K562 (cell line): ENCODE measurements around the gene HBB. TPM values are rescaled to one million over a fixed set of nuclear protein-coding genes. Genes with fewer than 3 reads are reported as not detected.

ENCODE experiments used
- ATAC-seq: fragments of 200-7000 bp; cut with Tn5 transposase; 3 replicates; pipeline ENCODE4 v1.9.1; 2020; ENCODE audit warnings: moderate library complexity
- BruUV-seq: library from RNA; stranded (reverse); fragments of 400-500 nt; replicated peaks from 2 replicates; lab custom pipeline; 2021; lab: Mats Ljungman, UMichigan
- CTCF ChIA-PET: fragments of 300-600 bp; formaldehyde crosslinking; extraction: SDS; loops from one replicate; lab custom pipeline; 2021; ENCODE audit warnings: low intra/inter-chr PET ratio; lab: Yijun Ruan, JAX
- POLR2A ChIA-PET: fragments of 300-600, 350-650 bp; sonication (Branson Sonifier 250); formaldehyde crosslinking; extraction: SDS; loops from one replicate; lab custom pipeline; 2021; ENCODE audit warnings: antibody characterized with exemption, inconsistent platforms; lab: Yijun Ruan, JAX
- DNase-seq, 4 experiments: peaks; one replicate each; pipeline versions ENCODE4 v3.0.0 to v3.0.0-alpha.2; 2011 to 2018; ENCODE audit warnings: low spot score in 3 of 4, mixed read lengths in 3 of 4; ENCODE audit errors: extremely low read depth in 1 of 4
- FAIRE-seq: peaks from 2 replicates; lab custom pipeline; 2011; peaks lifted over from hg19 to GRCh38; lab: Jason Lieb, UNC
- H2AFZ ChIP-seq: 2 replicates; pipeline ENCODE4 v1.6.0; 2011; ENCODE audit warnings: low read depth, low read length, control low read depth, inconsistent platforms
- H3K27ac ChIP-seq: fragments of 200-600 bp; 3 replicates; pipeline ENCODE4 v1.8.0; 2011; ENCODE audit warnings: low read depth, mild to moderate bottlenecking, control low read depth, inconsistent platforms, low read length, moderate library complexity, mixed read lengths; ENCODE audit errors: extremely low read depth
- H3K27me3 ChIP-seq, 2 experiments: fragments of 300-600 bp in 1 of 2; 2 replicates in 1 of 2; 3 replicates in 1 of 2; pipeline versions ENCODE4 v1.6.0 to v1.8.0; 2011; ENCODE audit warnings: inconsistent platforms in 2 of 2, low read length in 2 of 2, mild to moderate bottlenecking in 1 of 2, mixed read lengths in 1 of 2, moderate library complexity in 1 of 2; ENCODE audit not compliant: control insufficient read depth in 2 of 2, insufficient read depth in 2 of 2
- H3K36me3 ChIP-seq: fragments of 300-600 bp; 3 replicates; pipeline ENCODE4 v1.8.0; 2011; ENCODE audit warnings: mild to moderate bottlenecking, low read length, inconsistent platforms; ENCODE audit not compliant: control insufficient read depth, insufficient read depth
- H3K4me1 ChIP-seq, 2 experiments: fragments of 200-600 bp in 1 of 2; replicated peaks in 1 of 2; 2 replicates in 1 of 2; 3 replicates in 1 of 2; pipeline versions ENCODE4 v1.5.1 to v1.8.0; 2011; ENCODE audit warnings: inconsistent platforms in 2 of 2, low read length in 2 of 2, mild to moderate bottlenecking in 1 of 2, mixed read lengths in 1 of 2, moderate library complexity in 1 of 2; ENCODE audit not compliant: control insufficient read depth in 2 of 2, insufficient read depth in 2 of 2
- H3K4me2 ChIP-seq: 2 replicates; pipeline ENCODE4 v1.6.1; 2011; ENCODE audit warnings: low read length, control low read depth, inconsistent platforms, mixed read lengths; ENCODE audit not compliant: insufficient read depth
- H3K4me3 ChIP-seq: fragments of 200-600 bp; sonication (generic), shearing (Covaris generic); 2 replicates; pipeline ENCODE4 v1.5.1; 2016; ENCODE audit warnings: control low read depth, inconsistent platforms
- H3K79me2 ChIP-seq: fragments of 200-600 bp; 3 replicates; pipeline ENCODE4 v1.8.0; 2011; ENCODE audit warnings: low read length, inconsistent platforms; ENCODE audit not compliant: control insufficient read depth, insufficient read depth
- H3K9ac ChIP-seq, 2 experiments: 2 replicates each; pipeline versions ENCODE4 v1.6.0 to v1.6.1; 2011; ENCODE audit warnings: low read depth in 2 of 2, low read length in 2 of 2, control low read depth in 1 of 2, inconsistent platforms in 1 of 2, mild to moderate bottlenecking in 1 of 2, mixed read lengths in 1 of 2; ENCODE audit not compliant: insufficient read depth in 1 of 2
- H3K9me1 ChIP-seq: one replicate; pipeline ENCODE4 v1.6.0; 2011; ENCODE audit warnings: inconsistent platforms, mild to moderate bottlenecking, low read length, moderate library complexity; ENCODE audit not compliant: control insufficient read depth, insufficient read depth
- H3K9me3 ChIP-seq: replicated peaks from 2 replicates; pipeline ENCODE4 v1.5.1; 2011; ENCODE audit warnings: low read depth, low read length, inconsistent platforms; ENCODE audit not compliant: control insufficient read depth, insufficient read depth
- H4K20me1 ChIP-seq: replicated peaks from 2 replicates; pipeline ENCODE4 v1.6.1; 2011; ENCODE audit warnings: low read length, inconsistent platforms, mixed read lengths; ENCODE audit not compliant: control insufficient read depth, insufficient read depth
- CEBPB ChIP-seq: fragments of 450-650 bp; IDR thresholded peaks from 2 replicates; pipeline ENCODE4 v1.6.1; 2016; ENCODE audit warnings: missing genetic modification characterization, missing compliant biosample characterization
- DPF2 ChIP-seq: fragments of 450-650 bp; IDR thresholded peaks from 2 replicates; pipeline ENCODE4 v1.6.1; 2016
- EP300 ChIP-seq: IDR thresholded peaks from 2 replicates; pipeline ENCODE4 v1.6.1; 2012; ENCODE audit warnings: low read length, improper control_type of control experiment
- FOSL1 ChIP-seq: fragments of 200-800 bp; sonication (Bioruptor generic); conservative IDR thresholded peaks from 2 replicates; pipeline ENCODE4 v1.6.1; 2016; ENCODE audit warnings: missing genetic modification characterization, missing compliant biosample characterization
- GTF2A2 ChIP-seq: IDR thresholded peaks from 2 replicates; pipeline ENCODE4 v1.6.1; 2016; ENCODE audit warnings: mild to moderate bottlenecking, missing genetic modification characterization, missing compliant biosample characterization
- HCFC1 ChIP-seq: IDR thresholded peaks from 2 replicates; pipeline ENCODE4 v1.6.1; 2012; ENCODE audit warnings: low read depth, low read length, improper control_type of control experiment
- MAFK ChIP-seq: IDR thresholded peaks from 2 replicates; pipeline ENCODE4 v1.6.1; 2011; ENCODE audit warnings: low read length, improper control_type of control experiment
- NFE2L1 ChIP-seq: fragments of 450-650 bp; IDR thresholded peaks from 2 replicates; pipeline ENCODE4 v1.6.1; 2016; ENCODE audit warnings: missing genetic modification characterization, low read depth, mild to moderate bottlenecking, missing compliant biosample characterization, moderate library complexity, borderline replicate concordance
- NR2C2 ChIP-seq, 2 experiments: fragments of 200-800 bp in 1 of 2; sonication (Bioruptor generic) in 1 of 2; sonication (generic) in 1 of 2; formaldehyde crosslinking in 1 of 2; IDR thresholded peaks; 2 replicates each; pipeline versions ENCODE4 v1.6.1 to v1.8.0; 2016 to 2022; ENCODE audit warnings: mild to moderate bottlenecking in 1 of 2, missing compliant biosample characterization in 1 of 2, missing genetic modification characterization in 1 of 2, missing genetic modification reagents in 1 of 2
- SMARCA5 ChIP-seq: fragments of 450-650 bp; IDR thresholded peaks from 2 replicates; pipeline ENCODE4 v1.6.1; 2016
- ZC3H4 ChIP-seq: sonication (generic); formaldehyde crosslinking; IDR thresholded peaks from 2 replicates; pipeline ENCODE4 v1.9.0; 2021; ENCODE audit warnings: missing genetic modification reagents, borderline replicate concordance
- ZNF589 ChIP-seq: fragments of 200-800 bp; sonication (Bioruptor generic); IDR thresholded peaks from 2 replicates; pipeline ENCODE4 v1.6.1; 2016; ENCODE audit warnings: low read depth, missing genetic modification characterization, missing compliant biosample characterization
- ZNF77 ChIP-seq: fragments of 250-450 bp; sonication (Bioruptor Pico); IDR thresholded peaks from 2 replicates; pipeline ENCODE4 v1.5.0; 2020
- WGBS: fragments of 100-300 bp; shearing (Covaris generic); methylation state at CpG from one replicate; pipeline ENCODE4 v1.1.6; 2016; ENCODE audit warnings: low coverage, mixed read lengths; ENCODE audit not compliant: insufficient coverage; ENCODE audit errors: missing lambda C conversion rate; 5-methylcytosine and 5-hydroxymethylcytosine counted together
- in situ Hi-C: fragments of 300-500 bp; cut with MboI; formaldehyde crosslinking; loops from 4 replicates; pipeline ENCODE4 v1.15.0; 2018; ENCODE audit warnings: inconsistent platforms, mixed read lengths
- intact Hi-C: fragments of 100-400 bp; cut with micrococcal nuclease; formaldehyde crosslinking; loops from 2 replicates; pipeline ENCODE4 v1.14.2; 2022
- polyA plus RNA-seq, 8 experiments: library from polyadenylated mRNA; depleted of rRNA in 4 of 8; stranded (reverse) in 5 of 8; unstranded in 3 of 8; fragments of >200 nt; fragmentation: Nextera tagmentation in 2 of 8; fragmentation: Illumina TruSeq in 1 of 8; extraction: Ambion mirVana in 2 of 8; extraction: Trizol in 1 of 8; gene quantifications; 2 replicates each; pipeline versions ENCODE4 v1.2.1 to v1.2.3, GENCODE V29; 2011 to 2014; ENCODE audit warnings: inconsistent platforms in 1 of 8, missing spikeins in 1 of 8
- total RNA-seq, 7 experiments: library from RNA; depleted of rRNA in 6 of 7; stranded (reverse); fragments of >200 nt in 6 of 7; fragmentation: Illumina TruSeq in 2 of 7; extraction: Trizol in 2 of 7; gene quantifications; 2 replicates each; pipeline versions ENCODE4 v1.2.1 to v1.2.3, GENCODE V29; 2011 to 2021; ENCODE audit warnings: low replicate concordance in 1 of 7
- TF ChIP-seq, protein P1 (sequence below), 2 experiments: fragments of 450-650 bp in 1 of 2; sonication (generic) in 1 of 2; formaldehyde crosslinking in 1 of 2; IDR thresholded peaks in 1 of 2; conservative IDR thresholded peaks in 1 of 2; 2 replicates each; pipeline versions ENCODE4 v1.6.1 to v1.8.1; 2016 to 2023; ENCODE audit warnings: mild to moderate bottlenecking in 2 of 2, moderate library complexity in 2 of 2, inconsistent platforms in 1 of 2, missing genetic modification reagents in 1 of 2
- TF ChIP-seq, protein P2 (sequence below): sonication (generic); formaldehyde crosslinking; IDR thresholded peaks from 2 replicates; pipeline ENCODE4 v1.8.0; 2022; ENCODE audit warnings: missing genetic modification reagents, mild to moderate bottlenecking, borderline replicate concordance
- TF ChIP-seq, protein P3 (sequence below): fragments of 250-450 bp; sonication (Bioruptor Pico); IDR thresholded peaks from 2 replicates; pipeline ENCODE4 v1.9.0; 2021; ENCODE audit warnings: mild to moderate bottlenecking
- TF ChIP-seq, protein P4 (sequence below): fragments of 450-650 bp; conservative IDR thresholded peaks from 2 replicates; pipeline ENCODE4 v1.6.1; 2016; ENCODE audit warnings: missing genetic modification characterization, low read depth, mild to moderate bottlenecking, missing compliant biosample characterization, moderate library complexity

Gene HBB
- total and polyA plus RNA-seq, 9 of the 15 experiments (the other 6 are each of a cell fraction or from before 2014, with no cell fraction given), result 0.33 to 3.4 (median 1.2) TPM; not detected in 2

DNA sequence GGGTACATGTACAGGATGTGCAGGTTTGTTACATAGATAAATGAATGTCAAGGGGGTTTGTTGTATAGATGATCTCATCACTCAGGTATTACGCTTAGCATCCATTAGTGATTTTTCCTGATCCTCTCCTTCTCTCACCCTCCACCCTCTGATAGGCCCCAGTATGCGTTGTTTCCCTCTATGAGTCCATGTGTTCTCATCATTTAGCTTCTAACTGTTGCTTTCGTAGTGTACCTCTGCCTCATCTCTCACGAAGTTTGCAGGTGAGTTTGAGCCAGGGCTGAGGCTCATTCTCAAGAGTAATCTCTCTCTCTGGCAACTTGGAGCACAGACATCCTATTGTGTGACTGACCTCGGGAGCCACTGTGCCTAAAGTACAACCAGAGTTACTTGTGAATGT is 47.5 kb upstream of the HBB start (continued):
- TF ChIP-seq, protein P1, sequence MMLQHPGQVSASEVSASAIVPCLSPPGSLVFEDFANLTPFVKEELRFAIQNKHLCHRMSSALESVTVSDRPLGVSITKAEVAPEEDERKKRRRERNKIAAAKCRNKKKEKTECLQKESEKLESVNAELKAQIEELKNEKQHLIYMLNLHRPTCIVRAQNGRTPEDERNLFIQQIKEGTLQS (IDR thresholded peaks at IDR 0.05), result peak; percentile 79
- TF ChIP-seq, protein P1 (CRISPR knock-in tag; conservative IDR thresholded peaks at IDR 0.05), result no peak
- TF ChIP-seq, protein P2, sequence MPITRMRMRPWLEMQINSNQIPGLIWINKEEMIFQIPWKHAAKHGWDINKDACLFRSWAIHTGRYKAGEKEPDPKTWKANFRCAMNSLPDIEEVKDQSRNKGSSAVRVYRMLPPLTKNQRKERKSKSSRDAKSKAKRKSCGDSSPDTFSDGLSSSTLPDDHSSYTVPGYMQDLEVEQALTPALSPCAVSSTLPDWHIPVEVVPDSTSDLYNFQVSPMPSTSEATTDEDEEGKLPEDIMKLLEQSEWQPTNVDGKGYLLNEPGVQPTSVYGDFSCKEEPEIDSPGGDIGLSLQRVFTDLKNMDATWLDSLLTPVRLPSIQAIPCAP (CRISPR knock-in tag), result no peak
- TF ChIP-seq, all 486 proteins: peak for 10

DNA sequence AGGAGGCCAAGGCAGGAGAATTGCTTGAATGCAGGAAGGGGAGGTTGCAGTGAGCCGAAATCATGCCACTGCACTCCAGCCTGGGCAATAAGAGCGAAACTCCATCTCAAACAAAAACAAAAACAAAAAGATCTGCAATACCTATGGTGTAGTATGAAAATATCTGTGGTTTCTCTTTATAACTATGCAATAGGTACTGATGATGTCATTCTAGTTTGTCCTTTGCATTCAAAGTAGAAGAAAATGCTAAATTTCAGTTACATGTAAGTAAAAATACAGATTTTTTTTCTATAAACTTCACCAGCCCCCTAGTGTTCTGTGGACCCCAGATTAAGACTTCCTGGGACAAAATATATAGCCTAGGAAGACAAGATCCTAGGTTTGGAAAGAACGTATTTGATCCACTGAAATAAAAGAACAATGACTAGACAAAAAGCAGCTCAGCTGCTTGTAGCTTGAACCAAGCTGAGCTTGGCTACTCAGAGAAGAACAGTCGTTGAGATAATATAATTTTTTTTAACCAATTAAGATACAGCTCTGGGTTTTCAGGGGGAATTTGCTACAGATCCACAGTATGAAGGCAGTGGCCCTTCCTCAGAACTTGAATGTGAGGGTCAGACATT is 45.6 kb upstream of the HBB start:
- ATAC-seq, result no peak
- peaks cover 72% of the 10 kb centered on the region for H3K79me2 ChIP-seq
- peak overlapping the region; percentile 59 for H3K4me2 ChIP-seq
- peak overlapping the region; percentile 69 for H3K27ac ChIP-seq
- no TSS peak for BruUV-seq
- 53% methylated on average over 4 of the region's 4 CpGs for WGBS
- ChIA-PET CTCF (no interaction called here), POLR2A (interaction anchor here (0.7 to 1.1 kb wide), 3 partner anchors 16 to 22 kb away, joined by 3 to 4 read pairs (median 4); no protein-coding TSS in a partner anchor)
- H3K9me1 ChIP-seq, result no peaks in the 10 kb centered on the region
- FAIRE-seq, result no peak
- intact Hi-C loops (no loop called here), in situ Hi-C loops (no loop called here)
- H4K20me1 ChIP-seq, result no peaks in the 10 kb centered on the region
- H3K4me3 ChIP-seq, result no peak overlapping the region
- peaks cover 31% of the 10 kb centered on the region for H3K36me3 ChIP-seq
- DNase-seq, result peak in 1 of 4 experiments; percentile 38
- H3K9ac ChIP-seq, result peak overlapping the region; percentile 46 to 48; a peak in 3 of 4 replicates
- no peaks in the 10 kb centered on the region for H3K27me3 ChIP-seq
- H3K9me3 ChIP-seq, result no peaks in the 10 kb centered on the region
- H3K4me1 ChIP-seq, result peaks cover 18 to 57% of the 10 kb centered on the region in 2 experiments
- H2AFZ ChIP-seq, result peak overlapping the region; percentile 56
- TF ChIP-seq ZNF589, result 0 out of 2 replicates have a peak, but pooled peaks have one; percentile 11
- TF ChIP-seq CEBPB, result peak; percentile 39; the same call in 1 of the 2 replicates
- no peak for TF ChIP-seq NR2C2 (CRISPR knock-in tag; IDR thresholded peaks at IDR 0.05)
- peak; percentile 29; the same call in 1 of the 2 replicates for TF ChIP-seq NR2C2 (tag; IDR thresholded peaks at IDR 0.05)
- no peak for TF ChIP-seq HCFC1
- TF ChIP-seq, protein P3, sequence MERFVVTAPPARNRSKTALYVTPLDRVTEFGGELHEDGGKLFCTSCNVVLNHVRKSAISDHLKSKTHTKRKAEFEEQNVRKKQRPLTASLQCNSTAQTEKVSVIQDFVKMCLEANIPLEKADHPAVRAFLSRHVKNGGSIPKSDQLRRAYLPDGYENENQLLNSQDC (CRISPR knock-in tag), result no peak
- 0 out of 2 replicates have a peak, but pooled peaks have one; percentile 23 for TF ChIP-seq GTF2A2
- 0 out of 2 replicates have a peak, but pooled peaks have one; percentile 15 for TF ChIP-seq SMARCA5
- TF ChIP-seq NFE2L1 (tag), result peak; percentile 85
- peak; percentile 67; the same call in 1 of the 2 replicates for TF ChIP-seq MAFK
- TF ChIP-seq FOSL1 (tag), result 0 out of 2 replicates have a peak, but pooled peaks have one; percentile 18
- no peak for TF ChIP-seq EP300
- TF ChIP-seq, protein P4, sequence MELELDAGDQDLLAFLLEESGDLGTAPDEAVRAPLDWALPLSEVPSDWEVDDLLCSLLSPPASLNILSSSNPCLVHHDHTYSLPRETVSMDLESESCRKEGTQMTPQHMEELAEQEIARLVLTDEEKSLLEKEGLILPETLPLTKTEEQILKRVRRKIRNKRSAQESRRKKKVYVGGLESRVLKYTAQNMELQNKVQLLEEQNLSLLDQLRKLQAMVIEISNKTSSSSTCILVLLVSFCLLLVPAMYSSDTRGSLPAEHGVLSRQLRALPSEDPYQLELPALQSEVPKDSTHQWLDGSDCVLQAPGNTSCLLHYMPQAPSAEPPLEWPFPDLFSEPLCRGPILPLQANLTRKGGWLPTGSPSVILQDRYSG (tag), result 0 out of 2 replicates have a peak, but pooled peaks have one; percentile 17
- TF ChIP-seq ZNF77 (CRISPR knock-in tag), result no peak
- TF ChIP-seq ZC3H4 (CRISPR knock-in tag), result no peak
- TF ChIP-seq DPF2, result peak; percentile 42; the same call in 1 of the 2 replicates
